GM23248 (cell line): ENCODE measurements around the gene BCAR1.

Experiments used
- EZH2 ChIP-seq: fragments of 200-600 bp; sonication (generic); IDR thresholded peaks from 2 replicates; pipeline ENCODE4 v1.6.1; 2018; ENCODE audit warnings: antibody characterized with exemption, mild to moderate bottlenecking; ENCODE audit not compliant: insufficient read depth, poor library complexity, severe bottlenecking
- EZH2phosphoT487 ChIP-seq: fragments of 200-600 bp; sonication (generic); IDR thresholded peaks from 2 replicates; pipeline ENCODE4 v1.6.1; 2018; ENCODE audit warnings: antibody characterized with exemption, moderate library complexity, mild to moderate bottlenecking, low read depth; ENCODE audit not compliant: insufficient read depth

GRCh38 chr16:75258807-75259141 lies 7.3 kb upstream of the BCAR1 start:
- TF ChIP-seq EZH2: no peak
- TF ChIP-seq EZH2phosphoT487: no peak
